Thyroid gland (tissue), 4 donors: ENCODE results near the gene GALNT9.

Experiments used
- CTCF ChIP-seq, 6 experiments: fragments of 200-600 bp in 3 of 6; fragments of 450-650 bp in 3 of 6; sonication (generic) in 3 of 6; IDR thresholded peaks; one replicate each; pipeline ENCODE4 v1.5.1; 2016 to 2019; ENCODE audit warnings: antibody characterized with exemption in 6 of 6, mild to moderate bottlenecking in 2 of 6, inconsistent platforms in 1 of 6, moderate library complexity in 1 of 6
- POLR2A ChIP-seq, 2 donors: fragments of 450-650 bp; IDR thresholded peaks; one replicate each; pipeline ENCODE4 v1.6.1; 2017; ENCODE audit warnings: antibody characterized with exemption in 2 of 2, mild to moderate bottlenecking in 2 of 2, moderate library complexity in 1 of 2

- TF ChIP-seq CTCF (IDR thresholded peaks at IDR 0.05), result no peak
- TF ChIP-seq POLR2A (IDR thresholded peaks at IDR 0.05), result no peak
Observed at GRCh38 chr12:132364348-132364902, 35.0 kb upstream of the GALNT9 start.
